ENCODE data around the gene SCGB2B2. TPM values are rescaled to one million over a fixed set of nuclear protein-coding genes. Genes with fewer than 3 reads are reported as not detected.

Gene SCGB2B2
- total RNA-seq, 2 experiments from 2014 or later = 0.30 to 0.42 TPM

- Mint-ChIP-seq H3K36me3 (ENCODE audit: low read depth) (no peaks in the 10 kb centered on the region), H3K27me3 (no peaks in the 10 kb centered on the region), H3K4me1 (ENCODE audit: low read depth) (peaks cover 31% of the 10 kb centered on the region), H3K9me3 (peaks cover 2% of the 10 kb centered on the region), H3K4me3 (no peak overlapping the region), H3K27ac (no peak overlapping the region)
- TF ChIP-seq, protein P1, sequence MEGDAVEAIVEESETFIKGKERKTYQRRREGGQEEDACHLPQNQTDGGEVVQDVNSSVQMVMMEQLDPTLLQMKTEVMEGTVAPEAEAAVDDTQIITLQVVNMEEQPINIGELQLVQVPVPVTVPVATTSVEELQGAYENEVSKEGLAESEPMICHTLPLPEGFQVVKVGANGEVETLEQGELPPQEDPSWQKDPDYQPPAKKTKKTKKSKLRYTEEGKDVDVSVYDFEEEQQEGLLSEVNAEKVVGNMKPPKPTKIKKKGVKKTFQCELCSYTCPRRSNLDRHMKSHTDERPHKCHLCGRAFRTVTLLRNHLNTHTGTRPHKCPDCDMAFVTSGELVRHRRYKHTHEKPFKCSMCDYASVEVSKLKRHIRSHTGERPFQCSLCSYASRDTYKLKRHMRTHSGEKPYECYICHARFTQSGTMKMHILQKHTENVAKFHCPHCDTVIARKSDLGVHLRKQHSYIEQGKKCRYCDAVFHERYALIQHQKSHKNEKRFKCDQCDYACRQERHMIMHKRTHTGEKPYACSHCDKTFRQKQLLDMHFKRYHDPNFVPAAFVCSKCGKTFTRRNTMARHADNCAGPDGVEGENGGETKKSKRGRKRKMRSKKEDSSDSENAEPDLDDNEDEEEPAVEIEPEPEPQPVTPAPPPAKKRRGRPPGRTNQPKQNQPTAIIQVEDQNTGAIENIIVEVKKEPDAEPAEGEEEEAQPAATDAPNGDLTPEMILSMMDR (IDR thresholded peaks at IDR 0.05) = no peak
- DNase-seq (no peak), ATAC-seq (ENCODE audit: poor library complexity) (no peak)
- no peaks in the 10 kb centered on the region for H3K36me3 ChIP-seq (ENCODE audit: insufficient read depth, low read length)
- POLR2A ChIA-PET = no interaction called here
- H3K27ac ChIP-seq (ENCODE audit: low read depth in 1 of 2, low read length in 2 of 2) = no peak overlapping the region
- H3K27me3 ChIP-seq (ENCODE audit: control insufficient read depth in 1 of 2, insufficient read depth in 2 of 2, low read length in 2 of 2) = no peaks in the 10 kb centered on the region
- CTCF ChIA-PET = no interaction called here
- H3K9me3 ChIP-seq (ENCODE audit: control insufficient read depth in 1 of 2, insufficient read depth in 1 of 2, low read length in 2 of 2) = peaks cover 0 to 14% of the 10 kb centered on the region in 2 experiments
- H3K4me3 ChIP-seq (ENCODE audit: low read length) = no peak overlapping the region
- intact Hi-C loops (cut with DNase I, micrococcal nuclease) = no loop called here
- H3K4me1 ChIP-seq (ENCODE audit: insufficient read depth, low read length) = peaks cover 23% of the 10 kb centered on the region
These were observed 12.8 kb downstream of the SCGB2B2 start for GRCh38 chr19:34664168-34664567.

GRCh38 chr19:34662919-34663318 is 14.0 kb downstream of the SCGB2B2 start:
- Mint-ChIP-seq H3K36me3 (ENCODE audit: low read depth) (no peaks in the 10 kb centered on the region), H3K27ac (peak overlapping the region; percentile 8), H3K4me1 (ENCODE audit: low read depth) (peaks cover 31% of the 10 kb centered on the region), H3K4me3 (no peak overlapping the region), H3K27me3 (peaks cover 3% of the 10 kb centered on the region), H3K9me3 (peaks cover 2% of the 10 kb centered on the region)
- H3K9me3 ChIP-seq (ENCODE audit: control insufficient read depth in 1 of 2, insufficient read depth in 1 of 2, low read length in 2 of 2) = peaks cover 0 to 10% of the 10 kb centered on the region in 2 experiments
- DNase-seq = peak in 11 of 14 experiments; percentile 7 to 78 (median 42)
- H3K4me1 ChIP-seq (ENCODE audit: insufficient read depth, low read length) = peaks cover 23% of the 10 kb centered on the region
- TF ChIP-seq, protein P1 (IDR thresholded peaks at IDR 0.05) = peak; percentile 63
- no peak overlapping the region for H3K4me3 ChIP-seq (ENCODE audit: low read length)
- no peaks in the 10 kb centered on the region for H3K36me3 ChIP-seq (ENCODE audit: insufficient read depth, low read length)
- intact Hi-C loops (cut with DNase I, micrococcal nuclease) = loop anchor here in 1 of 2 experiments (1.0 kb wide), 1 partner anchor 24 kb away; no protein-coding TSS in a partner anchor
- H3K27ac ChIP-seq (ENCODE audit: low read depth in 1 of 2, low read length in 2 of 2) = no peak overlapping the region
- ChIA-PET POLR2A (no interaction called here), CTCF (no interaction called here)
- no peaks in the 10 kb centered on the region for H3K27me3 ChIP-seq (ENCODE audit: control insufficient read depth in 1 of 2, insufficient read depth in 2 of 2, low read length in 2 of 2)
- peak; percentile 100 for ATAC-seq (ENCODE audit: poor library complexity)

DNA sequence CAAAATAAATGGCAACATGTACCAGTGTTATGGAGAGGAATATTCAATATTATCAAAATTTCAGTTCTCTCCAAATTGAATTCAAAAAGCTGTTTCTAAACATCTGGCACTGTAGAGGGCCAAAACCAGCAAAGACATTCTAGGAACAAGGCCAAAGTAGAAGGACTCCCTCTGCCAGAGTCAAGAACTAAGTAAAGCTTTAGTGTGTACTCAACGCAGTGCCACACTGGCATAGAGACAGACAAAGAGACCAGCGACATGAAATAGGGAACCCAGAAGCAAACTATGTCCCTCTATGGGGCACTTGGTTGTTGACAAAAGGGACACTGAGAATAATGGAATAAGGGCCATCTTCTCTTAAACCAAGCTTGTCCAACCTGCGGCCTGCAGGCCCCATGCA is 15.6 kb downstream of the SCGB2B2 start:
- no peak overlapping the region for H3K27ac Mint-ChIP-seq

More for the DNA sequence above, 15.6 kb downstream of the SCGB2B2 start:
- H3K36me3 Mint-ChIP-seq (ENCODE audit: low read depth) = no peaks in the 10 kb centered on the region
- TF ChIP-seq, protein P1 (IDR thresholded peaks at IDR 0.05) = no peak
- POLR2A ChIA-PET = interaction anchor here (0.6 kb wide), 1 partner anchor 255 kb away, joined by 3 read pairs; no protein-coding TSS in a partner anchor
- CTCF ChIA-PET = no interaction called here
- H3K27me3 ChIP-seq (ENCODE audit: control insufficient read depth in 1 of 2, insufficient read depth in 2 of 2, low read length in 2 of 2) = no peaks in the 10 kb centered on the region
- H3K4me3 Mint-ChIP-seq = no peak overlapping the region
- no peak for ATAC-seq (ENCODE audit: poor library complexity)
- peaks cover 11% of the 10 kb centered on the region for H3K4me1 ChIP-seq (ENCODE audit: insufficient read depth, low read length)
- intact Hi-C loops (cut with DNase I, micrococcal nuclease) = no loop called here
- H3K36me3 ChIP-seq (ENCODE audit: insufficient read depth, low read length) = no peaks in the 10 kb centered on the region
- H3K4me1 Mint-ChIP-seq (ENCODE audit: low read depth) = peaks cover 17% of the 10 kb centered on the region
- DNase-seq = no peak
- no peak overlapping the region for H3K27ac ChIP-seq (ENCODE audit: low read depth in 1 of 2, low read length in 2 of 2)
- H3K9me3 Mint-ChIP-seq = peaks cover 2% of the 10 kb centered on the region
- no peak overlapping the region for H3K4me3 ChIP-seq (ENCODE audit: low read length)
- peaks cover 8% of the 10 kb centered on the region for H3K27me3 Mint-ChIP-seq
- peaks cover 0 to under 1% of the 10 kb centered on the region in 2 experiments for H3K9me3 ChIP-seq (ENCODE audit: control insufficient read depth in 1 of 2, insufficient read depth in 1 of 2, low read length in 2 of 2)
